HCT116 (cell line): ENCODE data around the gene IRF2BP2. TPM values are rescaled to one million over a fixed set of nuclear protein-coding genes. Genes with fewer than 3 reads are reported as not detected.

Experiments
- ATAC-seq: fragments of 200-7000 bp; cut with Tn5 transposase; 2 replicates; pipeline ENCODE4 v1.9.1; 2020; ENCODE audit warnings: mild to moderate bottlenecking, moderate library complexity
- BruUV-seq: library from RNA; stranded (reverse); fragments of 400-500 nt; replicated peaks from 2 replicates; lab custom pipeline; 2021; lab: Mats Ljungman, UMichigan
- CTCF ChIA-PET: fragments of 300-600 bp; sonication (Branson Sonifier 250); formaldehyde crosslinking; loops from one replicate; lab custom pipeline; 2021; ENCODE audit warnings: antibody characterized with exemption; lab: Charles Lee
- POLR2A ChIA-PET: fragments of 300-600, 350-600 bp; sonication (Branson Sonifier 250); formaldehyde crosslinking; loops from one replicate; lab custom pipeline; 2021; ENCODE audit warnings: antibody characterized with exemption; lab: Charles Lee
- RAD21 ChIA-PET, 2 experiments: fragments of 300-600 bp; sonication (Branson Sonifier 250); formaldehyde crosslinking; loops; one replicate each; lab custom pipeline; 2023; ENCODE audit warnings: low total read pairs in 2 of 2; ENCODE audit not compliant: uncharacterized antibody in 2 of 2, unreplicated experiment in 2 of 2, low non-redundant PET in 1 of 2; lab: Charles Lee
- DNase-seq: peaks from one replicate; pipeline ENCODE4 v3.0.0-alpha.2; 2010; ENCODE audit warnings: low read depth, low spot score
- H2AFZ ChIP-seq: fragments of 200-600 bp; shearing (Covaris generic), sonication (generic); 2 replicates; pipeline ENCODE4 v1.6.1; 2017; ENCODE audit warnings: low read depth, mixed run types, mixed read lengths, antibody characterized with exemption, low read length; ENCODE audit not compliant: poor library complexity, severe bottlenecking
- H3K27ac ChIP-seq: 2 replicates; pipeline ENCODE4 v1.5.1; 2012; ENCODE audit warnings: low read depth, low read length
- H3K27me3 ChIP-seq: fragments of 200-600 bp; sonication (generic); 2 replicates; pipeline ENCODE4 v1.6.1; 2016; ENCODE audit warnings: mixed run types, low read length, mixed read lengths; ENCODE audit not compliant: insufficient read depth
- H3K36me3 ChIP-seq, 2 experiments: fragments of 200-500 bp in 1 of 2; fragments of 200-600 bp in 1 of 2; sonication (Bioruptor generic) in 1 of 2; sonication (generic) in 1 of 2; 2 replicates each; pipeline versions ENCODE4 v1.5.1 to v1.6.1; 2014 to 2016; ENCODE audit warnings: low read length in 2 of 2, inconsistent platforms in 1 of 2, mixed read lengths in 1 of 2, mixed run types in 1 of 2; ENCODE audit not compliant: insufficient read depth in 2 of 2, control insufficient read depth in 1 of 2
- H3K4me1 ChIP-seq, 2 experiments: fragments of 200-600 bp in 1 of 2; sonication (generic) in 1 of 2; 2 replicates each; pipeline versions ENCODE4 v1.5.1 to v1.6.1; 2012 to 2017; ENCODE audit warnings: low read length in 2 of 2, inconsistent platforms in 1 of 2, mild to moderate bottlenecking in 1 of 2, mixed read lengths in 1 of 2, mixed run types in 1 of 2, moderate library complexity in 1 of 2; ENCODE audit not compliant: insufficient read depth in 2 of 2, control insufficient read depth in 1 of 2
- H3K4me2 ChIP-seq: fragments of 200-600 bp; sonication (generic); 2 replicates; pipeline ENCODE4 v1.6.1; 2017; ENCODE audit warnings: mixed run types, low read length, mixed read lengths
- H3K4me3 ChIP-seq, 2 experiments: fragments of 200-600 bp in 1 of 2; sonication (generic) in 1 of 2; replicated peaks in 1 of 2; 2 replicates each; pipeline ENCODE4 v1.5.1; 2011 to 2016; ENCODE audit warnings: low read length in 2 of 2, control low read depth in 1 of 2, low read depth in 1 of 2, mild to moderate bottlenecking in 1 of 2, mixed read lengths in 1 of 2, mixed run types in 1 of 2
- H3K79me2 ChIP-seq: fragments of 200-600 bp; sonication (generic); 2 replicates; pipeline ENCODE4 v1.6.1; 2017; ENCODE audit warnings: mild to moderate bottlenecking, mixed run types, low read length, moderate library complexity, mixed read lengths; ENCODE audit not compliant: insufficient read depth
- H3K9ac ChIP-seq: fragments of 200-600 bp; sonication (generic); 2 replicates; pipeline ENCODE4 v1.6.1; 2016; ENCODE audit warnings: low read length, mixed read lengths
- H3K9me2 ChIP-seq: fragments of 200-600 bp; sonication (generic), shearing (Covaris generic); 2 replicates; pipeline ENCODE4 v1.6.1; 2017; ENCODE audit warnings: mixed run types, mild to moderate bottlenecking, moderate library complexity; ENCODE audit not compliant: insufficient read depth
- H3K9me3 ChIP-seq, 2 experiments: fragments of 200-500 bp in 1 of 2; fragments of 200-600 bp in 1 of 2; sonication (Bioruptor generic) in 1 of 2; sonication (generic) in 1 of 2; 2 replicates each; pipeline ENCODE4 v1.6.1; 2014 to 2017; ENCODE audit warnings: low read length in 2 of 2, mixed read lengths in 2 of 2, inconsistent platforms in 1 of 2, low read depth in 1 of 2, mild to moderate bottlenecking in 1 of 2, mixed run types in 1 of 2, moderate library complexity in 1 of 2; ENCODE audit not compliant: control insufficient read depth in 1 of 2, insufficient read depth in 1 of 2
- H4K20me1 ChIP-seq: fragments of 200-600 bp; sonication (generic), shearing (Covaris generic); 2 replicates; pipeline ENCODE4 v1.6.1; 2017; ENCODE audit warnings: mixed run types, mild to moderate bottlenecking, moderate library complexity; ENCODE audit not compliant: insufficient read depth
- EGR1 ChIP-seq: IDR thresholded peaks from 2 replicates; pipeline ENCODE4 v1.6.1; 2012; ENCODE audit warnings: low read depth
- EZH2 ChIP-seq: fragments of 200-600 bp; sonication (generic); IDR thresholded peaks from 2 replicates; pipeline ENCODE4 v1.6.1; 2017; ENCODE audit warnings: antibody characterized with exemption, mixed run types
- POLR2AphosphoS5 ChIP-seq: IDR thresholded peaks from 2 replicates; pipeline ENCODE4 v1.6.1; 2011; ENCODE audit warnings: mild to moderate bottlenecking, low read depth, low read length, moderate library complexity
- SIN3A ChIP-seq: IDR thresholded peaks from 2 replicates; pipeline ENCODE4 v1.6.1; 2012; ENCODE audit warnings: low read depth
- SP1 ChIP-seq: IDR thresholded peaks from 2 replicates; pipeline ENCODE4 v1.6.1; 2012; ENCODE audit warnings: low read depth
- SRF ChIP-seq: IDR thresholded peaks from 2 replicates; pipeline ENCODE4 v1.6.1; 2012; ENCODE audit warnings: low read depth
- TCF7L2 ChIP-seq: IDR thresholded peaks from 2 replicates; pipeline ENCODE4 v1.7.0; 2011; ENCODE audit warnings: borderline replicate concordance, inconsistent platforms; ENCODE audit not compliant: insufficient read depth, insufficient read length; ENCODE audit errors: extremely low read depth
- intact Hi-C: fragments of 100-400 bp; cut with micrococcal nuclease; formaldehyde crosslinking; loops from 2 replicates; pipeline ENCODE4 v1.10.0; 2022
- total RNA-seq: library from RNA; stranded (reverse); gene quantifications from one replicate; pipeline ENCODE4 v1.2.1, GENCODE V29; 2021; ENCODE audit not compliant: unreplicated experiment
- TF ChIP-seq, protein P1 (sequence below), 3 experiments: fragments of 200-600 bp in 1 of 3; sonication (generic) in 1 of 3; IDR thresholded peaks in 2 of 3; conservative IDR thresholded peaks in 1 of 3; 2 replicates each; pipeline ENCODE4 v1.5.1; 2012 to 2017; ENCODE audit warnings: low read depth in 2 of 3, low read length in 2 of 3, antibody characterized with exemption in 1 of 3, borderline replicate concordance in 1 of 3, control low read depth in 1 of 3, mild to moderate bottlenecking in 1 of 3, mixed read lengths in 1 of 3, mixed run types in 1 of 3, moderate library complexity in 1 of 3; ENCODE audit not compliant: insufficient read depth in 1 of 3
- TF ChIP-seq, protein P2 (sequence below): IDR thresholded peaks from 2 replicates; pipeline ENCODE4 v1.6.1; 2011; ENCODE audit warnings: mild to moderate bottlenecking, low read length, moderate library complexity; ENCODE audit not compliant: insufficient replicate concordance; ENCODE audit errors: extremely low read depth
- TF ChIP-seq, protein P3 (sequence below): IDR thresholded peaks from 2 replicates; pipeline ENCODE4 v1.6.1; 2012
- TF ChIP-seq, protein P4 (sequence below): IDR thresholded peaks from 2 replicates; pipeline ENCODE4 v1.6.1; 2012

IRF2BP2 gene
- total RNA-seq, 1 experiment from 2014 or later, result 61.3 TPM

DNA sequence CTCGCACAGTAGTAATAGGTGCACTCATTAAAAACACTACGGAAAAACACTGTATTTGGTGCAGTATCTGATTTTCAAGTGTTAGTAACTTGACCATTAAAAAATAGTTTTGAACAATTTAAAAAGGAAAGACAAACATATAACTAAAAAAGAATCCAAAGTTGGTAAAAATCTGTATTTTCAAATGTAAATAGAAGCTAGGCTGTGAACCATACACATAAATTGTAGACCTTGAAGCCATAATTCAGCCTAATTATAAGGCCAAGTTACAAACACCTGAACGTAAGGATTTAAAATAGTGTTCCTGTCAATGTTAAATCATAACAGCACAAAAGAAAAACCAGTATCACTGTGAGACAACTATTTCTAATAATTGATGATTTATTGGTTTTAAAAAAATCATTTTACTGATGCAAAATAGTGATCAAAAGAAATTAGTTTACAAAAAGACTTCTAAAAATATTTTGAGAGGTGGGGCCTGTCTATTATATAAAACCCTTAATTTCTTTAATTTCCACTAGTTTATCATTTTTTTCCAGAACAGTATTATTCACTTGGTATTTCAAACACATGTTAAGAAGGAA, 4.5 kb downstream of the IRF2BP2 start:
- Histone ChIP-seq H3K27me3 (no peaks in the 10 kb centered on the region), H3K9ac (peak overlapping the region; percentile 33), H3K9me2 (no peaks in the 10 kb centered on the region), H4K20me1 (peaks cover 8% of the 10 kb centered on the region; the same call in 1 of the 2 replicates), H3K9me3 (no peaks in the 10 kb centered on the region), H3K4me3 (no peak overlapping the region), H3K4me1 (peaks cover 73 to 84% of the 10 kb centered on the region in 2 experiments), H2AFZ (no peak overlapping the region), H3K79me2 (peaks cover 64% of the 10 kb centered on the region), H3K4me2 (peak overlapping the region; percentile 60), H3K27ac (no peak overlapping the region), H3K36me3 (peaks cover 0 to 10% of the 10 kb centered on the region in 2 experiments; a peak in 1 of 4 replicates)
- ChIA-PET POLR2A (no interaction called here), CTCF (interaction anchor here (1.8 kb wide), 1 partner anchor 106 kb away, joined by 6 read pairs; no protein-coding TSS in a partner anchor), RAD21 (no interaction called here)
- intact Hi-C loops, result no loop called here
- no peak for TF ChIP-seq SRF
- no peak for TF ChIP-seq EGR1
- TF ChIP-seq POLR2AphosphoS5, result no peak
- no peak for TF ChIP-seq SIN3A
- no peak for TF ChIP-seq TCF7L2
- TF ChIP-seq, protein P1, sequence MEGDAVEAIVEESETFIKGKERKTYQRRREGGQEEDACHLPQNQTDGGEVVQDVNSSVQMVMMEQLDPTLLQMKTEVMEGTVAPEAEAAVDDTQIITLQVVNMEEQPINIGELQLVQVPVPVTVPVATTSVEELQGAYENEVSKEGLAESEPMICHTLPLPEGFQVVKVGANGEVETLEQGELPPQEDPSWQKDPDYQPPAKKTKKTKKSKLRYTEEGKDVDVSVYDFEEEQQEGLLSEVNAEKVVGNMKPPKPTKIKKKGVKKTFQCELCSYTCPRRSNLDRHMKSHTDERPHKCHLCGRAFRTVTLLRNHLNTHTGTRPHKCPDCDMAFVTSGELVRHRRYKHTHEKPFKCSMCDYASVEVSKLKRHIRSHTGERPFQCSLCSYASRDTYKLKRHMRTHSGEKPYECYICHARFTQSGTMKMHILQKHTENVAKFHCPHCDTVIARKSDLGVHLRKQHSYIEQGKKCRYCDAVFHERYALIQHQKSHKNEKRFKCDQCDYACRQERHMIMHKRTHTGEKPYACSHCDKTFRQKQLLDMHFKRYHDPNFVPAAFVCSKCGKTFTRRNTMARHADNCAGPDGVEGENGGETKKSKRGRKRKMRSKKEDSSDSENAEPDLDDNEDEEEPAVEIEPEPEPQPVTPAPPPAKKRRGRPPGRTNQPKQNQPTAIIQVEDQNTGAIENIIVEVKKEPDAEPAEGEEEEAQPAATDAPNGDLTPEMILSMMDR (IDR thresholded peaks at IDR 0.05 in 2 of 3, conservative IDR thresholded peaks at IDR 0.05 in 1 of 3; ENCODE audit: borderline replicate concordance in 1 of 3, insufficient read depth in 1 of 3, low read depth in 2 of 3, low read length in 2 of 3), result no peak
- TF ChIP-seq, protein P2, sequence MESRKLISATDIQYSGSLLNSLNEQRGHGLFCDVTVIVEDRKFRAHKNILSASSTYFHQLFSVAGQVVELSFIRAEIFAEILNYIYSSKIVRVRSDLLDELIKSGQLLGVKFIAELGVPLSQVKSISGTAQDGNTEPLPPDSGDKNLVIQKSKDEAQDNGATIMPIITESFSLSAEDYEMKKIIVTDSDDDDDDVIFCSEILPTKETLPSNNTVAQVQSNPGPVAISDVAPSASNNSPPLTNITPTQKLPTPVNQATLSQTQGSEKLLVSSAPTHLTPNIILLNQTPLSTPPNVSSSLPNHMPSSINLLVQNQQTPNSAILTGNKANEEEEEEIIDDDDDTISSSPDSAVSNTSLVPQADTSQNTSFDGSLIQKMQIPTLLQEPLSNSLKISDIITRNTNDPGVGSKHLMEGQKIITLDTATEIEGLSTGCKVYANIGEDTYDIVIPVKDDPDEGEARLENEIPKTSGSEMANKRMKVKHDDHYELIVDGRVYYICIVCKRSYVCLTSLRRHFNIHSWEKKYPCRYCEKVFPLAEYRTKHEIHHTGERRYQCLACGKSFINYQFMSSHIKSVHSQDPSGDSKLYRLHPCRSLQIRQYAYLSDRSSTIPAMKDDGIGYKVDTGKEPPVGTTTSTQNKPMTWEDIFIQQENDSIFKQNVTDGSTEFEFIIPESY, result no peak
- no peak for TF ChIP-seq EZH2
- TF ChIP-seq, protein P3, sequence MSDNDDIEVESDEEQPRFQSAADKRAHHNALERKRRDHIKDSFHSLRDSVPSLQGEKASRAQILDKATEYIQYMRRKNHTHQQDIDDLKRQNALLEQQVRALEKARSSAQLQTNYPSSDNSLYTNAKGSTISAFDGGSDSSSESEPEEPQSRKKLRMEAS, result no peak
- TF ChIP-seq SP1, result no peak
- TF ChIP-seq, protein P4, sequence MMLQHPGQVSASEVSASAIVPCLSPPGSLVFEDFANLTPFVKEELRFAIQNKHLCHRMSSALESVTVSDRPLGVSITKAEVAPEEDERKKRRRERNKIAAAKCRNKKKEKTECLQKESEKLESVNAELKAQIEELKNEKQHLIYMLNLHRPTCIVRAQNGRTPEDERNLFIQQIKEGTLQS, result no peak
- no TSS peak for BruUV-seq
- ATAC-seq (no peak), DNase-seq (no peak)
